OCI-LY1 (cell line): ENCODE data around the gene WHRN.

Experiments
- H2AFZ ChIP-seq: fragments of 200-600 bp; sonication (generic), shearing (Covaris generic); 2 replicates; pipeline ENCODE4 v1.6.0; 2014; ENCODE audit warnings: antibody characterized with exemption, mild to moderate bottlenecking, low read length
- H3F3A ChIP-seq: fragments of 200-600 bp; sonication (generic), shearing (Covaris generic); 2 replicates; pipeline ENCODE4 v1.6.0; 2014; ENCODE audit warnings: mild to moderate bottlenecking, antibody characterized with exemption, low read length, moderate library complexity; ENCODE audit not compliant: insufficient read depth
- H3K27ac ChIP-seq: fragments of 200-600 bp; sonication (generic); 2 replicates; pipeline ENCODE4 v1.5.1; 2014; ENCODE audit warnings: low read length, mixed run types, mild to moderate bottlenecking, low read depth; ENCODE audit not compliant: poor library complexity, severe bottlenecking
- H3K27me3 ChIP-seq: fragments of 200-600 bp; sonication (generic); 2 replicates; pipeline ENCODE4 v1.6.0; 2014; ENCODE audit warnings: antibody characterized with exemption, mild to moderate bottlenecking, low read length, moderate library complexity; ENCODE audit not compliant: insufficient read depth
- H3K36me3 ChIP-seq: fragments of 200-600 bp; sonication (generic); 2 replicates; pipeline ENCODE4 v1.6.1; 2014; ENCODE audit warnings: mild to moderate bottlenecking, antibody characterized with exemption, low read length, moderate library complexity, mixed read lengths; ENCODE audit not compliant: insufficient read depth
- H3K4me1 ChIP-seq: fragments of 200-600 bp; sonication (generic); 2 replicates; pipeline ENCODE4 v1.5.1; 2014; ENCODE audit warnings: mild to moderate bottlenecking, low read length, moderate library complexity; ENCODE audit not compliant: insufficient read depth, severe bottlenecking
- H3K4me2 ChIP-seq: fragments of 200-600 bp; sonication (generic), shearing (Covaris generic); 2 replicates; pipeline ENCODE4 v1.6.1; 2014; ENCODE audit warnings: low read length
- H3K4me3 ChIP-seq: fragments of 200-600 bp; sonication (generic); 2 replicates; pipeline ENCODE4 v1.5.1; 2014; ENCODE audit warnings: low read length, low read depth, mild to moderate bottlenecking, mixed read lengths; ENCODE audit not compliant: poor library complexity, severe bottlenecking
- H3K79me2 ChIP-seq: fragments of 200-600 bp; shearing (Covaris generic); 2 replicates; pipeline ENCODE4 v1.6.1; 2016; ENCODE audit warnings: mixed run types, low read length, mixed read lengths; ENCODE audit not compliant: insufficient read depth
- H3K9ac ChIP-seq: fragments of 200-600 bp; sonication (generic), shearing (Covaris generic); 2 replicates; pipeline ENCODE4 v1.6.1; 2014; ENCODE audit warnings: mild to moderate bottlenecking, low read length, mixed read lengths
- H3K9me2 ChIP-seq: fragments of 200-600 bp; sonication (generic), shearing (Covaris generic); 2 replicates; pipeline ENCODE4 v1.6.1; 2014; ENCODE audit warnings: low read depth, mild to moderate bottlenecking, low read length, mixed read lengths
- H3K9me3 ChIP-seq: fragments of 200-600 bp; shearing (Covaris generic); 2 replicates; pipeline ENCODE4 v1.6.1; 2014; ENCODE audit warnings: low read length, mixed read lengths
- H4K20me1 ChIP-seq: fragments of 200-600 bp; sonication (generic), shearing (Covaris generic); 2 replicates; pipeline ENCODE4 v1.6.0; 2016; ENCODE audit warnings: mild to moderate bottlenecking, low read length; ENCODE audit not compliant: insufficient read depth
- CTCF ChIP-seq: fragments of 200-600 bp; sonication (generic), shearing (Covaris generic); IDR thresholded peaks from 2 replicates; pipeline ENCODE4 v1.5.1; 2017; ENCODE audit warnings: mild to moderate bottlenecking, antibody characterized with exemption, low read length, moderate library complexity, mixed read lengths
- EZH2 ChIP-seq: fragments of 200-600 bp; sonication (generic), shearing (Covaris generic); IDR thresholded peaks from 2 replicates; pipeline ENCODE4 v1.8.0; 2017; ENCODE audit warnings: borderline replicate concordance, mixed run types, mild to moderate bottlenecking, antibody characterized with exemption, low read length, moderate library complexity, mixed read lengths

The WHRN gene

GRCh38 chr9:114493521-114494184 lies 11.6 kb downstream of the WHRN start:
- Histone ChIP-seq H3K9me2 (no peaks in the 10 kb centered on the region), H3K4me2 (no peak overlapping the region), H3F3A (no peaks in the 10 kb centered on the region), H3K4me3 (no peak overlapping the region), H3K9me3 (no peaks in the 10 kb centered on the region), H2AFZ (no peak overlapping the region), H3K27ac (no peak overlapping the region), H3K4me1 (peaks cover 4% of the 10 kb centered on the region), H3K36me3 (no peaks in the 10 kb centered on the region), H3K27me3 (0 out of 2 replicates have a peak, but pooled peaks cover 5% of the 10 kb centered on the region), H3K9ac (no peak overlapping the region), H4K20me1 (no peaks in the 10 kb centered on the region), H3K79me2 (no peaks in the 10 kb centered on the region)
- TF ChIP-seq CTCF (no peak), EZH2 (no peak)

GRCh38 chr9:114492991-114493390 lies 12.3 kb downstream of the WHRN start:
- Histone ChIP-seq H3F3A (no peaks in the 10 kb centered on the region), H4K20me1 (no peaks in the 10 kb centered on the region), H3K4me2 (no peak overlapping the region), H3K4me1 (peaks cover 4% of the 10 kb centered on the region), H3K4me3 (no peak overlapping the region), H3K79me2 (no peaks in the 10 kb centered on the region), H3K9me2 (no peaks in the 10 kb centered on the region), H3K36me3 (no peaks in the 10 kb centered on the region), H3K27me3 (0 out of 2 replicates have a peak, but pooled peaks cover 5% of the 10 kb centered on the region), H3K27ac (no peak overlapping the region), H3K9me3 (no peaks in the 10 kb centered on the region), H3K9ac (no peak overlapping the region), H2AFZ (no peak overlapping the region)
- TF ChIP-seq EZH2 (no peak), CTCF (no peak)

DNA sequence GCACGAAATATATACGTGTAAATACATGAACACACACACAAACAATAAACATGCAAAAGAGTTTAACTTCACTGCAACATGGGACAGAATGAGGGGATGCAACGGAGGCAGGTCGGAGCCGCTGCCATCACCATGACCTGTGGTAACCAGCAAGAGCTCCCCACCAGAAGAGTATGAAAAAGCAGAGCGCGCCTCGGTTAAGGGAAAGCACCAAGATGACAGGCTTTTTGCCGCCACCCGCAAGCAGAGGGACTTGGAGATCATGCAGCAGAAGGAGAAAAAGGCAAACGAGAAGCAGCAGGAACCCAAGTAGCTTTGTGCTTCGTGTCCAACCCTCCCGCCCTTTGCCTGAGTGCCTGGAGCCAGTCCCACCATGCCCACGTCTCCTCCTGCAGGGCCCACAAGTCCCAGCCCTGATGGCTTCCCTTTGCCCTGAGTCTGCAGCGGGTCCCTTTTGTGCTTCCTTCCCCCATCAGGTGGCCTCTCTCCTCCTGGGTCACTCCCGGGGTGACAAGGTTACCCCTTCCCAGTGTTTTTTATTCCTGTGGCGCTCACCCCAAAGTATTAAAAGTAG lies 13.8 kb downstream of the WHRN start:
- no peaks in the 10 kb centered on the region for H3K79me2 ChIP-seq
- 0 out of 2 replicates have a peak, but pooled peaks cover 5% of the 10 kb centered on the region for H3K27me3 ChIP-seq
- no peaks in the 10 kb centered on the region for H3K36me3 ChIP-seq

More for the DNA sequence above, 13.8 kb downstream of the WHRN start:
- no peaks in the 10 kb centered on the region for H3K9me3 ChIP-seq
- H4K20me1 ChIP-seq, result no peaks in the 10 kb centered on the region
- H3K27ac ChIP-seq, result no peak overlapping the region
- H3K4me3 ChIP-seq, result no peak overlapping the region
- H3K4me2 ChIP-seq, result no peak overlapping the region
- TF ChIP-seq CTCF (no peak), EZH2 (no peak)
- no peaks in the 10 kb centered on the region for H3K9me2 ChIP-seq
- H2AFZ ChIP-seq, result no peak overlapping the region
- H3K4me1 ChIP-seq, result no peaks in the 10 kb centered on the region
- no peak overlapping the region for H3K9ac ChIP-seq
- H3F3A ChIP-seq, result no peaks in the 10 kb centered on the region
